Stomach smooth muscle (tissue), 2 donors: Measurements from ENCODE around the gene NOC3L.

ENCODE experiments used
- H3K27ac ChIP-seq: one replicate; pipeline ENCODE4 v1.7.0; 2013; ENCODE audit warnings: mild to moderate bottlenecking, low read length, inconsistent platforms
- H3K27me3 ChIP-seq, 2 donors: one replicate each; pipeline ENCODE4 v1.7.0; 2013; ENCODE audit warnings: low read length in 2 of 2; ENCODE audit not compliant: insufficient read depth in 2 of 2, control insufficient read depth in 1 of 2
- H3K36me3 ChIP-seq, 2 donors: one replicate each; pipeline ENCODE4 v1.7.0; 2013; ENCODE audit warnings: low read length in 2 of 2; ENCODE audit not compliant: control insufficient read depth in 2 of 2, insufficient read depth in 2 of 2
- H3K4me1 ChIP-seq: one replicate; pipeline ENCODE4 v1.7.0; 2013; ENCODE audit warnings: low read length; ENCODE audit not compliant: control insufficient read depth, insufficient read depth
- H3K4me3 ChIP-seq, 2 donors: one replicate each; pipeline ENCODE4 v1.7.0; 2013; ENCODE audit warnings: low read length in 2 of 2
- H3K9ac ChIP-seq, 2 donors: one replicate each; pipeline ENCODE4 v1.7.0; 2013; ENCODE audit warnings: low read length in 2 of 2, mild to moderate bottlenecking in 1 of 2
- H3K9me3 ChIP-seq, 2 donors: one replicate each; pipeline ENCODE4 v1.7.0; 2013; ENCODE audit warnings: low read length in 2 of 2; ENCODE audit not compliant: control insufficient read depth in 2 of 2
- donor health status: healthy.
- donor health status: Pancreatic carcinoma.

NOC3L gene, protein sequence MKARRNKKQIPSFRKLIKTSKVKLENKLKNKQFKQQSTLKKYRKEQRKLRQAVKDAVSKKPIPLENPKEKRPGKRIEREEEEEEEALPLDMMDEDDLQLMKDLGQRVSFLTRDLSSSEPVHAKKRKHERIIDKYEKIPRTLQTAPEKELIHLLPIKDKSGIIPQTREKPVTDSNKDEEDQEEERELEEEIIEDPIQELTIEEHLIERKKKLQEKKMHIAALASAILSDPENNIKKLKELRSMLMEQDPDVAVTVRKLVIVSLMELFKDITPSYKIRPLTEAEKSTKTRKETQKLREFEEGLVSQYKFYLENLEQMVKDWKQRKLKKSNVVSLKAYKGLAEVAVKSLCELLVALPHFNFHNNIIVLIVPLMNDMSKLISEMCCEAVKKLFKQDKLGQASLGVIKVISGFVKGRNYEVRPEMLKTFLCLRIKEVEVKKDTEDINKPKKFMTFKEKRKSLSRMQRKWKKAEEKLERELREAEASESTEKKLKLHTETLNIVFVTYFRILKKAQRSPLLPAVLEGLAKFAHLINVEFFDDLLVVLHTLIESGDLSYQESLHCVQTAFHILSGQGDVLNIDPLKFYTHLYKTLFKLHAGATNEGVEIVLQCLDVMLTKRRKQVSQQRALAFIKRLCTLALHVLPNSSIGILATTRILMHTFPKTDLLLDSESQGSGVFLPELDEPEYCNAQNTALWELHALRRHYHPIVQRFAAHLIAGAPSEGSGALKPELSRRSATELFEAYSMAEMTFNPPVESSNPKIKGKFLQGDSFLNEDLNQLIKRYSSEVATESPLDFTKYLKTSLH

DNA sequence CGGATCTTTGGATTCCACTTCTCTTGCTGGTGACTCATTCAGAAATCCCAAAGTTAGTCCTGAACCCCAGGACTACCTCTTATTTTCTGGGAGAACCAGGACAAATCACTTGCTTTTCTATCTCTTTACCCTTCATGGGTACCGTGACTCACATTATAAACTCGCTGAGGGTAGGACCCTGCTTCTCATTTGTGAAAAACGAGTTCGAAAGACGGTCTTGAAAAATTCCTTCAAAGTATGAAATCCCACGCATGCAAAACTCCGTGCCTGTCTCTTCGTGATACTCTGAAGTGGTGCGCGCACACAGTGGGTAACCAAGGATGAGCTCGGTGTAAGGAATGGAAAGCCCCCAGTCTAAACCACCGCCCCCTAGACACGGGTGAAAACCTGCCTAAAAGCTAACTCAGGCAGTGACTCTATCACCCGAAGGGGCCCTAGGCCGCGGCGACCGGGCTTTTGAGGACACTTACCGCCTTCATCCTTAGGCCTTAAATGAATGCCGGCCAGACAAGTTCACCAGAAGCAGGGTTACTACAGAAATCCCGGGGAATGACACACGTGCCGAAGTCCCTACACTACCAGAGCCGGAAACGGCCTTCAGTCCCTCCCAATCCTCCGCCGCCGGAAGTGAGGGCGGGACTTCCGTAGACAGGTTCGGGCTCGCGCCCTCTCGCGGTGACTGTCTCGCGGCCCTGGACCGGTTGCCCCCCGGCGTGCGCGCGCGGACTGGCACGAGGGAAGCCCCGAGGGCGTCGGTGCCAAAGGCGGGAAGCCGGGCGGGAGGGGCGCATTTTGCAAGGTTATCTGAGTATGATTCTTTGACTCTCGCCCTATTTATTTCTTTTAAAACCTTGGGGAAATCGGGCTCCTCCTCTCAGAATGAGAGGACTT is at the start of gene NOC3L:
Gene NOC3L, minus strand, starts transcription at position 580 of the 891 bp plus-strand sequence. Its CDS starts 101 bp downstream, at position 479.
- H3K27ac ChIP-seq, result peak within 1 kb of the TSS; percentile 77
- peak within 1 kb of the TSS; percentile 91 to 95 for H3K4me3 ChIP-seq
- H3K27me3 ChIP-seq, result no peaks in the 10 kb centered on the region
- peaks cover 0 to 7% of the 10 kb centered on the region in 2 donors for H3K36me3 ChIP-seq
- H3K9me3 ChIP-seq, result no peaks in the 10 kb centered on the region
- H3K9ac ChIP-seq, result peak within 1 kb of the TSS; percentile 89 to 96
- H3K4me1 ChIP-seq, result peaks cover 8% of the 10 kb centered on the region

DNA sequence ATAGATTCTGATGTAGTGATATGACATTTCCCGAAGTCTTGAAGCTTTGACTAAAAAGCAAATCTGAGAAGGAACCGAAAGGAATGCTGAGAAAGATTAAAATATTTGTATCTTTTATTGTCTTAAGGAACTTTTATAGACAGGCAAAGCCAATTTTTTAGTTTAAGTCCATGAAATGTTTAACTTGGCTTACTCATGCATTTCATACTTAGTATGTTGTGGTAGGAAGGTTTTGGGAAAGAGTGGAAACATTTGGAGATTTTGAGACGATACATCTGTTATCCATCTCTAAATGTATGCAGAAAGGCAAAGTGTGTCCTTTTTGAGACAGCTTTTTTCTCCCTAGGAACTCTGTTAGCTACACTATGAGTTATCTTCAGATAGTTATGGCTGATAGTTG is 49.7 kb upstream of the NOC3L start:
- Histone ChIP-seq H3K4me3 (no peak overlapping the region), H3K9ac (no peak overlapping the region), H3K27ac (no peak overlapping the region), H3K4me1 (no peaks in the 10 kb centered on the region), H3K9me3 (no peaks in the 10 kb centered on the region), H3K36me3 (no peaks in the 10 kb centered on the region), H3K27me3 (no peaks in the 10 kb centered on the region)

DNA sequence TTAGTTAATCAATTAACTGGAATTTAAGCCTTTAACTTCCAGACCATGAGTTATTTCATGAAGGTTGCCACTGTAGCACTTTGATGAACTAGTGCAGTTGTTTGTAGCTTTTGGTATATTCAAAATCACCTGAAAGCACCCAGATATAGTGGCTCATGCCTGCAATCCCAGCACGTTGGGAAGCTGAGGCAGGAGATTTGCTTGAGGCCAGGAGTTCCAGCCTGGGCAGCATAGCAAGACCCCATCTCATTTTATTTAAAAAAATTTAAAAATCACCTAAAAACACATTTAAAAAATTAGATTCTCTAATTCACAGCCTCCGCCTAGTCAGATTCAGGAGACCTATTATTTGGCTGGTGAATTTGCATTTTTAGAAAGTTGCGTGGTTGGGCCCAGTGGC is 48.6 kb upstream of the NOC3L start:
- H3K27ac ChIP-seq, result no peak overlapping the region
- no peaks in the 10 kb centered on the region for H3K27me3 ChIP-seq
- H3K4me1 ChIP-seq, result no peaks in the 10 kb centered on the region
- no peaks in the 10 kb centered on the region for H3K36me3 ChIP-seq
- no peak overlapping the region for H3K4me3 ChIP-seq
- H3K9ac ChIP-seq, result no peak overlapping the region
- no peaks in the 10 kb centered on the region for H3K9me3 ChIP-seq

DNA sequence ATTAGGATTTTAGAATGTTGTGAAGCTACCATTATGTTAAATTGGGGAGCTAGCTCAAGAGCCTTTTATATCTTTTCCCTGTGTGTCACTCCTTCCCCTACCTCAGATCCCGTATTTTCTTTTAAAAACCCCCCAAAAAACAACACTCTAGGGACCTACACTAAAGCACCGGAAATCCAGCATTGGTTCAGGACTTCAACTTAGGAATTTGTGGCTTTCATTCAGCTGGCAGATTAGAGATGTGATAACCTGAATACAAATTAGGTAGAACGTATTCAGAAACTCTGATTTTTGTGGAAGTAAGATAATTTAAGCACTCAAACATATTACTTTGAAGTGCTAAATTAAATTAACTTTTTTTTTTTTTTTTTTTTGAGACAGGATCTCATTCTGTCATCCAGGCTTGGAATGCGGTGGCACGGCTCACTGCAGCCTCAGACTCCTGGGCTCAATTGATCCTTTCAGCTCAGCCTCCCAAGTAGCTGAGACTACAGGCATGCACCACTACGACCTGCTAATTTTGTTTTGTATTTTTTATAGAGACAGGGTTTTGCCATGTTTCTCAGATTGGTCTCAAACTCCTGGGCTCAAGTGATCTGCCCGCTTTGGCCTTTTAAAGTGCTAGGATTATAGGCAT is 46.4 kb upstream of the NOC3L start:
- Histone ChIP-seq H3K4me3 (no peak overlapping the region), H3K9ac (no peak overlapping the region), H3K9me3 (no peaks in the 10 kb centered on the region), H3K27ac (no peak overlapping the region), H3K27me3 (no peaks in the 10 kb centered on the region), H3K36me3 (no peaks in the 10 kb centered on the region), H3K4me1 (no peaks in the 10 kb centered on the region)

DNA sequence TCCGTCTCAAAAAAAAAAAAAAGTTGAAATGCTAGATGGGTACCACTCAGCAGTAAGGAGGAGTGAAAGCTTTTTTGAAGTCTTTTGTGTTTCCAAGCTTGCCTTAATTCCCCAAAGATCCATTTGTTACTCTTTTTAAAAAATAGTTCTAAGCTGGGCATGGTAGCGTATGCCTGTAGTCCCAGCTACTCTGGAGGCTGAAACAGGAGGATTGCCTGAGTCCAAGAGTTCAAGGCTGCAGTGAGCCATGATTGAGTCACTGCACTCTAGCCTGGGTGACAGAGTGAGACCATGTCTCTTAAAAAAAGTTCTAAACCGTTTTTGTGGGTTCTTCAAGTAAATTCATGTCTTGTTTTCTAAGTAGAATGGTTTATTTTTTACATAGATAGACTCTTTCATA is 44.9 kb upstream of the NOC3L start:
- Histone ChIP-seq H3K4me1 (no peaks in the 10 kb centered on the region), H3K4me3 (no peak overlapping the region), H3K9ac (no peak overlapping the region), H3K27ac (no peak overlapping the region), H3K9me3 (no peaks in the 10 kb centered on the region), H3K27me3 (no peaks in the 10 kb centered on the region), H3K36me3 (no peaks in the 10 kb centered on the region)

DNA sequence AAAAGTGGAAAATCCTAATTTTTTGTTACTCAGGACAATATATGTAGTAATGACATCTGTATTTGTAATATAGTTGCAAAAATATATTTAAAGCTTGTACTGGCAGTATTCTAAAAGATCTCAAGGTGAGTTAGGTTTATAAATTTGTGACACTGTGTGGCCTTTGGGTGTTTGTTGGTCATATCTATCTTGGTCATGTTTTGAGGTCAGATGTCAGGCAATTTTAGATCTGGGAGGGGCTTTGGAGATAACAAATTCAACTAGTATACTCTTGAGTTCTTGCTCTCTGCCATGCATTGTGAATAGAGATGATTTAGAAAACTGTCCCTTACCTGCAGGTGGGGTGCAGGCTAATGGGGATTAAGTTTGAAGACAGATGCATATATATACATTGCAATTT is 42.7 kb upstream of the NOC3L start:
- H3K9me3 ChIP-seq, result no peaks in the 10 kb centered on the region
- no peaks in the 10 kb centered on the region for H3K4me1 ChIP-seq
- no peaks in the 10 kb centered on the region for H3K27me3 ChIP-seq
- no peak overlapping the region for H3K9ac ChIP-seq
- no peaks in the 10 kb centered on the region for H3K36me3 ChIP-seq
- no peak overlapping the region for H3K4me3 ChIP-seq
- H3K27ac ChIP-seq, result no peak overlapping the region

DNA sequence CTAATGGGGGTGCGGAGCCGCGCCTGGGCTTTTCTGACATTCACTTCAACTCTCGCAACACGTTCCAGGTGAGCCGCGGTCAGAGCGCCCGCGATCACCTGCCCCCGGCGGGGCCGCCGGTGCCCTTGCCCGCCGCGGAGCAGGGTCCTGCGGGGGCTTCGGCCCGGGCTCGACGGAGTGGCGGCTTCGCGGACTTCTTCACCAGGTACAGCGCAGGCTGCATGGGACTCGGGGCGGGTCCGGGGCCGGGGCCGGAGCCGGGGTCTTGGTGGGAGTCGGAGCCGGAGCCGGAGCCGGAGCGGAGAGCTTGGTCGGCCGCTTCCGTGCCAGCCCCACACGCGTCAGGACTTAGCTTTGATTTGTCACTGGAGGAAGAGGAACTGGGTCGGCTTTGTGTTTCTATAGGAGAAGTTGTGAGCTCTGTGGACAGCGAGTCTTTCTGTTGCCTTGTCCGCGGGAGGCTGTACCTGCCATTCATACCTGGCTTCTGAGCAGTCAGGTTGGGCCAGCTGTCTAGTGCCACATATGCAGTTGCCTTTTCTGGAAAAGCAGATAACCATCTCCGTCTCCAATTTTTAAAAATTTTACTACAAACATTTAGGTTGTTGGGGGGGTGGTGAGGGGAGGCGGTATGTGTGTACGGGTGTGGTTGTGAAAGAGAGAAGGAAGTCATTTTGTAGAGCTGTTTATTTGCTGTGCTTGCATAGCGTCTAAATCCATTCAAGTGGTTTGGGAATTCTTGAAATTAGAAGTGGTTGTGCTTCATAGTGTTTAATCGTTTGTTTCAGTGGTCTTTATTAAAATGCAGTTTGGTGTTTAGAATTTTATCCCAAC is 40.9 kb upstream of the NOC3L start:
- H3K4me1 ChIP-seq, result no peaks in the 10 kb centered on the region
- H3K9me3 ChIP-seq, result no peaks in the 10 kb centered on the region
- peak overlapping the region; percentile 84 to 90 for H3K4me3 ChIP-seq
- H3K27me3 ChIP-seq, result no peaks in the 10 kb centered on the region
- peak overlapping the region; percentile 77 to 78 for H3K9ac ChIP-seq
- H3K27ac ChIP-seq, result peak overlapping the region; percentile 79
- H3K36me3 ChIP-seq, result no peaks in the 10 kb centered on the region

DNA sequence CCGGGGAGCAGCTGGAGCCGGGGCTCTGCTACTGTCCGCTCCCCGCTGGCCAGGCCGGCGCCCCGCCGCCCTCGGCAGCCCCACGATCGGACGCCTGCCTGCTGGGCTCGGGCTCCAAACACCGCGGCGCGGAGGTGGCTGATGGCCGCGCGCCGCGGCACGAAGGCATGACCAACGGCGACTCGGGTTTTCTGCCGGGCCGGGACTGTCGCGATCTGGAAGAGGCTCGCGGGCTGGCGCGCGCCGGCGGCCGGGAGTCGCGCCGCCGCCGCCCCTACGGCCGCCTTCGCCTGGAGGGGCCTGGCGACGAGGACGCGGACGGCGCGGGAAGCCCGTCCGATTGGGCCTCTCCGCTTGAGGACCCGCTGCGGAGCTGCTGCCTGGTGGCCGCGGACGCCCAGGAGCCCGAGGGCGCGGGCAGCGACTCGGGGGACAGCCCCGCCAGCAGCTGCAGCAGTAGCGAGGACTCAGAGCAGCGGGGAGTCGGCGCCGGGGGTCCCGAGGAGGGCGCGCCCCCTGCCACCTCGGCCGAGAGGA is 40.2 kb upstream of the NOC3L start:
- H3K9me3 ChIP-seq, result no peaks in the 10 kb centered on the region
- no peaks in the 10 kb centered on the region for H3K36me3 ChIP-seq
- H3K27me3 ChIP-seq, result no peaks in the 10 kb centered on the region
- no peaks in the 10 kb centered on the region for H3K4me1 ChIP-seq
- peak overlapping the region; percentile 79 for H3K27ac ChIP-seq
- H3K4me3 ChIP-seq, result peak overlapping the region; percentile 84 to 90
- peak overlapping the region; percentile 77 to 78 for H3K9ac ChIP-seq

DNA sequence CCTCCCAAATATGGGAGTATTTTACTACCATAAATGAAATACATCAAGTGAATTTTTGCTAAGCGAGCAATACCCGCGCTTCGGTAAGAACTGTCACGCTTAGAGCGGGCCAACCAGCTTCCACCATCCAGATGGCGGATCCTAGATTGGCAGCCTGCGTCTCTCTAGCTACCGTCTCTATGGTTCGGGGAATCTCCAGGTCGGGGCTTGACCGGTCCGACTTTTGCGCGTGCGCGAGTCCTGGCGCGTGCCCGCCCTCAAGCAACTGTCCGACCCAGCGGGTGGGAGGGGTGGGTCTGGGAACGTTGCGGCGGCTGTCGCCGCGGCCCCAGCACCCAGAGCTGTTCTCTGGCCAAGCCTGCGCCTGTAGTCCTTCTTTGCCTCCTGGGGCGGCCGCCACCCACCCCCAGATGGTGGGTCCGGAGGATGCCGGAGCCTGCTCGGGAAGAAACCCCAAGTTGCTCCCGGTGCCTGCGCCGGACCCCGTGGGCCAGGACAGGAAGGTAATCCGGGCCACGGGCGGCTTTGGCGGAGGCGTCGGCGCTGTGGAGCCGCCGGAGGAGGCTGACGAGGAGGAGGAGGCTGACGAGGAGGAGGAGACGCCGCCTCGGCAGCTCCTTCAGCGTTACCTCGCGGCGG is 39.6 kb upstream of the NOC3L start, which contains the start of gene TBC1D12:
Gene TBC1D12, plus strand, starts transcription at position 338 of the 639 bp plus-strand sequence. Its CDS starts 73 bp downstream, at position 411.
- peak within 1 kb of the TSS; percentile 79 for H3K27ac ChIP-seq
- no peaks in the 10 kb centered on the region for H3K9me3 ChIP-seq
- H3K27me3 ChIP-seq, result no peaks in the 10 kb centered on the region
- peak within 1 kb of the TSS; percentile 84 to 90 for H3K4me3 ChIP-seq
- H3K4me1 ChIP-seq, result no peaks in the 10 kb centered on the region
- no peaks in the 10 kb centered on the region for H3K36me3 ChIP-seq
- peak within 1 kb of the TSS; percentile 77 to 78 for H3K9ac ChIP-seq
